NCI-H2227 (cell line): ENCODE results near the gene MTLN.
A peak's percentile ranks its signal among the peaks of the same experiment; 100 is the strongest.
"Not testable (repeated sequence)": the region's sequence is repeated elsewhere in the genome, so short reads cannot be mapped to it uniquely, and the experiment has no call there.

ENCODE experiments used
- DNase-seq: peaks from one replicate; lab custom pipeline; 2025; ENCODE audit not compliant: unreplicated experiment; lab: John Stamatoyannopoulos, UW

Gene MTLN

DNA sequence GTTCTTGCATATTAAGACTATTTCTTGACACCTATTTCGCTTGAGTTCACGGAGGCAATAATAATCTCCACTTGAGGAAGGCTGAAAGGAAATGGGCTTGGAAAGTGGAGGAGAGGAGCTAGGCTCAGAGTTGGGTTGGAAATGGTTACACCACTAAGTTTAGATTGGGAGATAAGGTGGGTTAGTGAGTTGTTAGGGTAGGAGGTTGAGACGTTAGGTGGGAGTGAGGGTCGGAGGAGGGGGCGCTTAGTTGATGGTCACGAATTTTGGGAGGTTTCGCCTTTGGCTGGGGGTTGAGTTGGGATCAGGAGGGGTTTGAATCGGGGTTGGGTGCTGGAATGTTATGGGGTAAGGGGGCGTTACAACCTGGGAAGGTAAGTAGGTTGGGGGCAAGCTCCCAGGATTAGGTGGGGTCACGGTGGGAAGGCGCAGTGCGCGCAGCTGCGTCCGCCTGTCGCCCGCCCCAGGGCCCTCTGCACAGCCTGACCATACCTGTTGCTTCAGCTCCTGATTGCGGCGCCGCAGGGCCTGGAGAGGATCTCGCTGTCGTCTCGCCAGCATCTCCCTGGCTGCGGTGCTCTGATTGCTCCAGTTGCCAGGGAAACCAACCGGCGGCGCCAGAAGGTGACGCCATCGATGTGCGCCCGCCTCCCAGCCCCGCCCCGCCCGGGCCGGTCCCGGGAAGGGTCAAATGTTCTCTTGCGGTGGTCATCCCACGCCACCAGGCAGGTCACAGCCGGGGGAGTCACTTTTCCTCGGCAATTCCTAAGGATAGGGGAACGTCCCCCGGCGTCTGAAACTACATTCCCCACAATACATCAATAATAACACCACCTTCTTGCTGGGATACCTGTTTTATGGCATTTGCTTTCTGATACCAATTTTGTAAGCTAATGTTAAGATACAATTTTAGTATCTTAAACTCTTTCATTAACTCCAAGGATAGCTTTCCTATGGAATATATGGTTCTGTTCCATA is 7.7 kb downstream of the MTLN start, which contains the start of gene NPHP1:
Gene NPHP1, minus strand, starts transcription at position 606 of the 978 bp plus-strand sequence. Its CDS starts 45 bp downstream, at position 561.
- peak; percentile 94 for DNase-seq

DNA sequence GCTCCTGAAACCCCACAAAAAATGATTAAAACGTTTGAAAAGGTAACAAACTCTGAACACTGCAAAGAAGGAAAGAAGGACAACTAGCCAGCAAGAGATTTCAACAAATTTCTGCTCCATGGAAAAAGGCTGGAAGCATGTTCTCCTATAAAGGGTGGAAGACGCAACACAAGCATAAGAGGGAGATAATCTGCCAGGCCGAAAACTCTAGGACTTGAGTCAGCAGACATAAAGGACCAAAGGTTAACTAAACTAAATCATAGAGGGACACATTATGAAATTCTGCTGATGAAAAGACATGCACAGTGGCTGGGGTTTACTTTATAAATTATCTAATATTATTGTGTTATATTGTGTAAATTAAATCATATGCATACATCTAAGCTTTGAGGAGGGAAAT is 14.3 kb downstream of the MTLN start:
- DNase-seq = no peak

- no peak for DNase-seq
Observed at GRCh38 chr2:110197452-110197851, 14.9 kb downstream of the MTLN start.

- not testable (repeated sequence) for DNase-seq
Observed at GRCh38 chr2:110190169-110190568, 22.2 kb downstream of the MTLN start.

DNA sequence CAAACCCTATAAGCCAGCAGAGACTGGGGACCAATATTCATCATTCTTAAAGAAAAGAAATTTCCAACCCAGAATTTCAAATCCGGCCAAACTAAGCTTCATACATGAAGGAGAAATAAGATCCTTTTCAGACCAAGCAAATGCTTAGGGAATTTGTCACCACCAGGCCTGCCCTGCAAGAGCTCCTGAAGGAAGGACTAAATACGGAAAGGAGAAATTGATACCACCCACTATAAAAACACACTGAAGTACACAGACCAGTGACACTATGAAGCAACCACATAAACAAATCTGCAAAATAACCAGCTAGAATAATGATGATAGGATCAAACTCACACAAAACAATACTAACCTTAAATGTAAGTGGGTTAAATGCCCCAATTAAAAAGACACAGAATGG is 29.9 kb downstream of the MTLN start:
- DNase-seq = no peak

DNA sequence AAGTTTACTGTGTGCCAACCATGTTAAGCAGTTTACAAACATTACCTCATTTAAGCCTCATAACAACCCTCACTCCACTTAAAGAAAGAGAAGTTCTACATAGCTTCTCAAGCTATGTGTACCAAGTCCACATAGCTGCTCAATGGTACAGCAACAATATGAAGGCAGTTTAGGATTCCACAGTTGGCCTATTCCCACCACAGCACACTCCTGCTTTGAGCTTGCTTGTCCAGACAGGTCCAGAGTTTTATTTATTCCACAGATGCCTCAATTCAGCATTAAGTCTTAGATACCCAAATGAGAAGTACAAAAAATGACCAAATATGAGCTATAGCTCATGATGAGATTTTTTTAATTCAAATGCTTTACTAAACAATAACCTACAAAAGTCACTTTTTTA is 32.3 kb downstream of the MTLN start:
- no peak for DNase-seq

DNA sequence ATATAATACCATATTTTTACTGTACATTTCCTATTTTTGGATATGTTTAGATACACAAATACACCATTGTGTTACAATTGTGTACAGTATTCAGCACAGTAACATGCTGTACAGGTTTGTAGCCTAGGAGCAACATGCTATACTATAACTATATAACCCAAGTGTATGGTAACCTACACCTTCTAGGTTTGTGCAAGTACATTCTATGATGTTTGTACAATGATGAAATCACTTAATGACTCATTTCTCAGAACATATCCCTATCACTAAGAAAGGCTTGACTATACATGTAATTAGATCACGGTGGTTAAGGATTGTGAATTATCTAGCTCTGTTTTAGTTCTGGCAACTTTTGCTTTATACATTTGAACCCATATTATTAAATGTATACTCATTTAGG is 38.8 kb downstream of the MTLN start:
- DNase-seq = no peak

DNA sequence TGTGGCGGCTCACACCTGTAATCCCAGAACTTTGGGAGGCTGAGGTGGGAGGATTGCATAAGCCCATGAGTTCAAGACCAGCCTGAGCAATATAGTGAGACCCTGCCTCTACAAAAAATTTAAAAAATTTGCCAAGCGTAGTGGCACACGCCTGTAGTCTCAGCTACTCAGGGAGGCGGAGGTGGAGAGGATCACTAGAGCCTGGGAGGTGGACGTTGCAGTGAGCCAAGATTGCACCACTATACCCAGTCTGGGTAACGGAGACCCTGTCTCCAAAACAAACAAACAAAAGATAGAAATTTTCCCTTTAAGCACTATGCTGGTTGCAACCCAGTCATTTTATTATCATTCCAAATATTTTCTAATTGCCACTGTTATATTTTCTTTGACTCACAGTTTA is 39.8 kb downstream of the MTLN start:
- DNase-seq = no peak

DNA sequence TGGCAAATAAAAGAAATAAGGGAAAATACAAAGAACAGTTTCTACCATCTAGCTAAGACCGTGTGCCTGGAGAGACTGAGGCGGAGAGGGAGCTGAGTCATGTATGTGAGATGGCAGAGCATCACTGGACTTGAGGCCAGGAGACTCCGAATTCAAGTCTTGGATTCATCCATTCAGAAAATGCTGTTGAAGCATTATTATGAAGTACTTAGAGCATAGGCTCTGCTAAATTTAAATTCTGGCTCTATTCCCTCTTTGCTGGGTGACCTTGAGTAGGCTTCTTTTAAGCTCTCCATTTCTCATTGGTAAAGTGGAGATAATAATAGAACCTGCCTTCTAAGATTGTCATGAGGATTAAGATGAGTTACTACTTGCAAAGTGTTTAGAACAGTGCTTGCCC is 42.2 kb downstream of the MTLN start:
- no peak for DNase-seq

DNA sequence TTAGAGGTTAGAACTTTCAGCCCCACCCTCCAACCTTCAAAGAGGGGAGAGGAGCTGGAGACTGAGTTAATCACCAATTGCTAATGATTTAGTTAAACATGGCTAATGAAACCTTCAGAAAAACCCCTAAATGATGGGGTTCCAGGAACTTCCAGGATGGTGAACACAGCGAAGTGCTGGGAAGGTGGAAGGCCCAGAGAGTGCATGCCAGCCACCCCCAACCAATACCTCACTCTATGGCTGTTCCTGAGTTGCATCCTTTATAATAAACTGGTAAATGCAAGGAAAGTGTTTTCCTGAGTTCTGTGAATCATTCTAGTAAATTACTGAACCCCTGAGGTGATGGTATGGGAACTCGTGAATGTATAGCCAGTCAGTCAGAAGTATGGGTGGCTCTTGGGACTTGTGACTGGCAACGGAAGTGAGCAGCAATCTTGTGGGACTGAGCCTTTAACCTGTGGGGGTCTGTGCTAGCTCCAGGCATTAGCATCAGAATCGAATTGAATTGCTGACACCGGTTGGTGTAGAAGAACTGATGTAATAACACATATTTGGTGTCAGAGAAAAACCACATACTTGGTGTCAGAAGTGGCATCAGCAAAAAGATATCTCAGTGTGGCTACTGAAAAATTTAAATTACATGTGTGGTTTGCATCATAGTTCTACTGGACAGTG is 44.9 kb downstream of the MTLN start:
- no peak for DNase-seq

- no peak for DNase-seq
Observed at GRCh38 chr2:110166266-110166665, 46.1 kb downstream of the MTLN start.
